ENCODE results near the gene ATP8A2.

ATP8A2 gene

GRCh38 chr13:25980255-25980654, 608.5 kb downstream of the ATP8A2 start:
- DNase-seq, result no peak

GRCh38 chr13:25981060-25981459, 609.3 kb downstream of the ATP8A2 start:
- DNase-seq, result no peak

- no peak for DNase-seq
Observed at GRCh38 chr13:25982907-25983306, 611.1 kb downstream of the ATP8A2 start.

GRCh38 chr13:25987987-25988386, 616.2 kb downstream of the ATP8A2 start:
- no peak for DNase-seq

GRCh38 chr13:25988661-25989060, 616.9 kb downstream of the ATP8A2 start:
- no peak for DNase-seq

GRCh38 chr13:25990801-25991200, 619.0 kb downstream of the ATP8A2 start:
- no peak for DNase-seq

GRCh38 chr13:25992076-25992475, 620.3 kb downstream of the ATP8A2 start:
- no peak for DNase-seq

- DNase-seq, result no peak
Observed at GRCh38 chr13:26007261-26008125, 635.7 kb downstream of the ATP8A2 start.

- no peak for DNase-seq
Observed at GRCh38 chr13:26010487-26011207, 638.9 kb downstream of the ATP8A2 start.

GRCh38 chr13:26011208-26011573, 639.4 kb downstream of the ATP8A2 start:
- DNase-seq, result no peak

GRCh38 chr13:26011996-26012821, 640.4 kb downstream of the ATP8A2 start:
- DNase-seq, result no peak

- DNase-seq, result no peak
Observed at GRCh38 chr13:26012995-26013394, 641.2 kb downstream of the ATP8A2 start.

GRCh38 chr13:26015271-26016125, 643.7 kb downstream of the ATP8A2 start:
- DNase-seq, result no peak

GRCh38 chr13:26016189-26016588, 644.4 kb downstream of the ATP8A2 start:
- DNase-seq, result no peak

GRCh38 chr13:26017196-26017921, 645.6 kb downstream of the ATP8A2 start:
- peak in 1 of 2 experiments; percentile 70 for DNase-seq

- DNase-seq, result no peak
Observed at GRCh38 chr13:26017932-26018665, 646.3 kb downstream of the ATP8A2 start.

- no peak for DNase-seq
Observed at GRCh38 chr13:26019251-26019650, 647.5 kb downstream of the ATP8A2 start.

GRCh38 chr13:26019881-26020870, 648.4 kb downstream of the ATP8A2 start:
- DNase-seq, result no peak

GRCh38 chr13:26020891-26021290, 649.1 kb downstream of the ATP8A2 start:
- DNase-seq, result no peak

- no peak for DNase-seq
Observed at GRCh38 chr13:26021516-26021915, 649.7 kb downstream of the ATP8A2 start.
